SJSA1 (cell line): ENCODE measurements around the gene FASN. TPM values are rescaled to one million over a fixed set of nuclear protein-coding genes. Genes with fewer than 3 reads are reported as not detected.

Experiments
- DNase-seq, 2 experiments: peaks; one replicate each; pipeline ENCODE4 v3.0.0-alpha.2; 2015 to 2020; ENCODE audit warnings: low spot score in 2 of 2, low read depth in 1 of 2
- H3K27ac ChIP-seq: fragments of 250-450 bp; sonication (Bioruptor Pico); 2 replicates; pipeline ENCODE4 v1.5.1; 2020; ENCODE audit warnings: mild to moderate bottlenecking, moderate library complexity
- H3K27me3 ChIP-seq: fragments of 250-450 bp; sonication (Bioruptor Pico); replicated peaks from 2 replicates; pipeline ENCODE4 v1.5.1; 2020; ENCODE audit warnings: mild to moderate bottlenecking, moderate library complexity
- H3K36me3 ChIP-seq: fragments of 250-450 bp; sonication (Bioruptor Pico); 2 replicates; pipeline ENCODE4 v1.5.1; 2020; ENCODE audit warnings: mild to moderate bottlenecking
- H3K4me1 ChIP-seq: fragments of 250-450 bp; sonication (Bioruptor Pico); replicated peaks from 2 replicates; pipeline ENCODE4 v1.6.1; 2021; ENCODE audit warnings: mild to moderate bottlenecking
- H3K4me3 ChIP-seq: fragments of 250-450 bp; sonication (Bioruptor Pico); 2 replicates; pipeline ENCODE4 v1.5.1; 2020; ENCODE audit warnings: mild to moderate bottlenecking
- H3K9me3 ChIP-seq: fragments of 250-450 bp; sonication (Bioruptor Pico); replicated peaks from 2 replicates; pipeline ENCODE4 v1.5.1; 2020; ENCODE audit warnings: mild to moderate bottlenecking
- total RNA-seq: library from RNA; depleted of rRNA; stranded (reverse); fragments of >200 nt; shearing (Covaris generic); gene quantifications from 2 replicates; pipeline ENCODE4 v1.2.3, GENCODE V29; 2014

The FASN gene
- total RNA-seq, 1 experiment from 2014 or later, result 77.6 TPM

GRCh38 chr17:82053130-82053529, 44.9 kb downstream of the FASN start:
- Histone ChIP-seq H3K4me3 (peak overlapping the region; percentile 100), H3K4me1 (peaks cover 28% of the 10 kb centered on the region), H3K36me3 (peaks cover 87% of the 10 kb centered on the region), H3K27ac (no peak overlapping the region), H3K27me3 (no peaks in the 10 kb centered on the region), H3K9me3 (no peaks in the 10 kb centered on the region)
- DNase-seq, result no peak

GRCh38 chr17:82052638-82053059, 45.4 kb downstream of the FASN start:
- peaks cover 28% of the 10 kb centered on the region for H3K4me1 ChIP-seq
- no peak overlapping the region for H3K27ac ChIP-seq
- peaks cover 87% of the 10 kb centered on the region for H3K36me3 ChIP-seq
- peak overlapping the region; percentile 100 for H3K4me3 ChIP-seq
- no peak for DNase-seq
- no peaks in the 10 kb centered on the region for H3K9me3 ChIP-seq
- no peaks in the 10 kb centered on the region for H3K27me3 ChIP-seq

GRCh38 chr17:82051776-82052637, 46.0 kb downstream of the FASN start, which contains the start of the genes GPS1 and RFNG:
Gene GPS1, plus strand, starts transcription at chr17:82051898. Its CDS starts 34 bp downstream, at chr17:82051932.
Gene RFNG, minus strand, starts transcription at chr17:82051811. Its CDS starts 45 bp downstream, at chr17:82051766.
- H3K4me1 ChIP-seq, result peaks cover 28% of the 10 kb centered on the region
- H3K9me3 ChIP-seq, result no peaks in the 10 kb centered on the region
- peaks cover 87% of the 10 kb centered on the region for H3K36me3 ChIP-seq
- H3K27me3 ChIP-seq, result no peaks in the 10 kb centered on the region
- DNase-seq, result no peak
- H3K4me3 ChIP-seq, result peak within 1 kb of the TSS; percentile 100
- H3K27ac ChIP-seq, result no peak within 1 kb of the TSS

DNA sequence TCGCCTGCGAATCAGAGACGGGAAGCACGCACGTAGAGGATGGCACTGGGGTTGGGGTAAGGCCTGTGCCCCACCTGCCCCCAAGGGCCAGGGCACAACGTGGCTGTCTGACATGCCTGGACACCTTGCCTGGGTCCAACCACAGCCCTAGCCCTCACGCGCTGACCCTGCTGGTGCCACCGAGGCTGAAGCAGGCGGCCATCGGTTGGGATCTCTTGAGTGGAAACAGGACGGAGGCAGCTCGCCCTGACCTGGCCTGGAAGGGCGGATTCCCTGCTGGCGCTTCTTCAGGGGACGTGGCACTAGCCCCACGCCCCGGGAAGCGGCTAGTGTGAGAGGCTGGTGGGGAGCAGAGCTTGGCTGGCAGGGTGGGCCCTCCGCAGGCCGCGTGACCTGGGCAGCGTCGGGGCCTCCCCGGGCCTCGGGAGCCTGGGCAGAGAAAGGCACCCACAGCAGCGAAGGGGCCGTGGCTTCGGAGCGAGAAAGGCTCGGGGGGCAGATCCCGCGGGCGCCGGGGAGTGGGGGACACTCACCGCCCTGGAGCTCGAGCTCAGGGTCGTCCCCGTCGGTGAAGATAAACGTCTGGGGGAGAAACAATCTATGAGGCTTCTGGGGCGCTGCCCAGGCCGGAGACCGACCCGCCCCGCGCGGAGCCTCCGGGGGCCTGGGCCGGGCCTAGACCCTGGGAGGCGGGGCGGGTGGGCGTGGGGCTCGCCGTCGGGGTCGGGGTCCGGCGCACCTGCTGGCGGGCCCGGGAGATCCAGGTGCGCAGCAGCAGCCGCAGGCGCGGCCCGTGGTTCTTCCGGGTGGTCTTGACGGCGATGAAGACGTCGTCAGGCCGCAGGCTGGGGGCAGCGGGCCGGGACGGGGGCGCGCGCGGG, 47.0 kb downstream of the FASN start:
- Histone ChIP-seq H3K27me3 (no peaks in the 10 kb centered on the region), H3K27ac (no peak overlapping the region), H3K36me3 (peaks cover 77% of the 10 kb centered on the region), H3K9me3 (no peaks in the 10 kb centered on the region), H3K4me1 (peaks cover 28% of the 10 kb centered on the region), H3K4me3 (peak overlapping the region; percentile 100)
- DNase-seq, result no peak

- DNase-seq, result no peak
- Histone ChIP-seq H3K36me3 (peaks cover 71% of the 10 kb centered on the region), H3K4me3 (peak overlapping the region; percentile 100), H3K27ac (no peak overlapping the region), H3K27me3 (no peaks in the 10 kb centered on the region), H3K4me1 (peaks cover 28% of the 10 kb centered on the region), H3K9me3 (no peaks in the 10 kb centered on the region)
These were observed 47.8 kb downstream of the FASN start for GRCh38 chr17:82050152-82050760.

- H3K4me3 ChIP-seq, result no peak overlapping the region; the same call in 1 of the 2 replicates
- DNase-seq, result no peak
- H3K27me3 ChIP-seq, result no peaks in the 10 kb centered on the region
- peaks cover 64% of the 10 kb centered on the region for H3K36me3 ChIP-seq
- no peak overlapping the region for H3K27ac ChIP-seq
- H3K4me1 ChIP-seq, result peaks cover 28% of the 10 kb centered on the region
- H3K9me3 ChIP-seq, result no peaks in the 10 kb centered on the region
These were observed 48.5 kb downstream of the FASN start for GRCh38 chr17:82049521-82049971.

DNA sequence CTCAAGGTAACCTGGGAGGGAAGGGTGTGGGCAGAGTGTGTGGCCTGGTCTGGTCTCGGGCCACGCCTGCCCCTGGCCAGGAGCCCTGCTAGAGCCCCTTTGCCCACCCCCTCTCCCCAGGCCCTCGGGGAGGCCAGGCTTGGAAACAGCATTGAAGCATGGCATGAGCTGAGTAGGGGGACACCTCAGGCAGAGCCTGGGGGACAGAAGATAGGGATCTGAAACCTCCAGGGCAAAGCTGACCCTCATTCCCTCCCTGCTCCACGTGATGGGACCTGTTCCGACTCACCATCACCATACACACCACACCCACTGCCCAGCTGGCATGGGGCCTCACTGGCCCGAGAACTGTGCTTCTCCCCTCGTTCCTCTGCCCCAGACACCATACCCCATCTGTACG, 48.9 kb downstream of the FASN start:
- Histone ChIP-seq H3K9me3 (no peaks in the 10 kb centered on the region), H3K4me3 (no peak overlapping the region), H3K4me1 (peaks cover 28% of the 10 kb centered on the region), H3K36me3 (peaks cover 60% of the 10 kb centered on the region), H3K27ac (no peak overlapping the region), H3K27me3 (no peaks in the 10 kb centered on the region)
- DNase-seq, result no peak

DNA sequence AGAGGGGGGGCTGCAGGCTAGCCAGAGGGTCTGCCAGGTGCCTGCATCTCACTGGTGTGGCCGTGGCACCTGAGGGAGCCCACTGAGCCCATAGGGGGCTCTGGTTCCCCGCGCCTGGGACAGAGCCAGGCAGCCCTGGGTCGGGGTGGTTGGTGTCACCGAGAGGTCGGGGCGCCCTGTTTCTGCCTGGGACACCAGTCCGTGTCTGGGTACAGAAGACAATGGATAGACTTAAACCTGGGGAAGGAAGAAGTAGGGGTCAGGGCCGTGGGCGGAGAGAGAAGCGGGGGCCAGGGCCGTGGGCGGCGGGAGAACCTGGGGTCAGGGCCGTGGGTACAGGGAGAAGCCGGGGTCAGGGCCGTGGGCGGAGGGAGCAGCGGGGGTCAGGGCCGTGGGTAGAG, 49.5 kb downstream of the FASN start:
- DNase-seq, result no peak
- Histone ChIP-seq H3K4me1 (peaks cover 25% of the 10 kb centered on the region), H3K4me3 (no peak overlapping the region), H3K27ac (no peak overlapping the region), H3K27me3 (no peaks in the 10 kb centered on the region), H3K9me3 (no peaks in the 10 kb centered on the region), H3K36me3 (peaks cover 54% of the 10 kb centered on the region)

- peaks cover 49% of the 10 kb centered on the region for H3K36me3 ChIP-seq
- no peak for DNase-seq
These were observed 50.0 kb downstream of the FASN start for GRCh38 chr17:82047914-82048570.

DNA sequence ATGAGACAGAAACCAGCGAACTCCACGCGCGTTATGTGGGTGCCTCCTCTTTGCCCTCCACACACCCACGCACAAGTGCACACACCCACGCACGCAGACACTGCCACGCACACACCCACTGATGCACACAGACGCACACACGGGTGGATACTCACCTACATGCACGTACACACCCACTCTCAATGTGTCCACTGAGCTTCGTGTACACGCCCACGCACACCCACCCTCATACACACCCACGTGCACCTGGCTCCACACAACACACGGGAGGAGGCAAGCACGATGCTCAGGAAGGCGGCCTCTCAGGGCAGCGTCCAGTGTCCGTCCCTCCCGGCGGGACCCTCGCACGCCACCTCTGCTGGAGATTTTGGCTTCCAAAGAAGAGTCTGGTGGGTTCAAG, 50.7 kb downstream of the FASN start:
- Histone ChIP-seq H3K4me3 (no peak overlapping the region), H3K27me3 (no peaks in the 10 kb centered on the region), H3K27ac (no peak overlapping the region), H3K9me3 (no peaks in the 10 kb centered on the region), H3K36me3 (peaks cover 48% of the 10 kb centered on the region), H3K4me1 (peaks cover 14% of the 10 kb centered on the region)
- no peak for DNase-seq

More at GRCh38 chr17:82047914-82048570, 50.0 kb downstream of the FASN start:
- no peaks in the 10 kb centered on the region for H3K27me3 ChIP-seq
- no peak overlapping the region for H3K4me3 ChIP-seq
- no peak overlapping the region for H3K27ac ChIP-seq
- peaks cover 20% of the 10 kb centered on the region for H3K4me1 ChIP-seq
- H3K9me3 ChIP-seq, result no peaks in the 10 kb centered on the region

GRCh38 chr17:82046903-82047302, 51.1 kb downstream of the FASN start:
- peaks cover 11% of the 10 kb centered on the region for H3K4me1 ChIP-seq
- no peaks in the 10 kb centered on the region for H3K9me3 ChIP-seq
- no peak for DNase-seq
- H3K36me3 ChIP-seq, result peaks cover 43% of the 10 kb centered on the region
- no peak overlapping the region for H3K27ac ChIP-seq
- no peaks in the 10 kb centered on the region for H3K27me3 ChIP-seq
- no peak overlapping the region for H3K4me3 ChIP-seq

- H3K4me3 ChIP-seq, result no peak overlapping the region
- peaks cover 40% of the 10 kb centered on the region for H3K36me3 ChIP-seq
- peaks cover 8% of the 10 kb centered on the region for H3K4me1 ChIP-seq
- H3K27ac ChIP-seq, result no peak overlapping the region
- no peaks in the 10 kb centered on the region for H3K9me3 ChIP-seq
- DNase-seq, result no peak
- no peaks in the 10 kb centered on the region for H3K27me3 ChIP-seq
These were observed 52.0 kb downstream of the FASN start for GRCh38 chr17:82045936-82046484.

GRCh38 chr17:82043507-82043906, 54.5 kb downstream of the FASN start:
- H3K27ac ChIP-seq, result no peak overlapping the region
- no peak overlapping the region for H3K4me3 ChIP-seq
- H3K9me3 ChIP-seq, result no peaks in the 10 kb centered on the region
- peaks cover 16% of the 10 kb centered on the region for H3K36me3 ChIP-seq
- no peaks in the 10 kb centered on the region for H3K4me1 ChIP-seq
- no peak for DNase-seq
- H3K27me3 ChIP-seq, result no peaks in the 10 kb centered on the region
